Mesendoderm (in vitro differentiated cells): ENCODE data around the gene CAPZA3.

ENCODE experiments used
- DNase-seq: peaks from one replicate; pipeline ENCODE4 v3.0.0; 2013
- H2AK5ac ChIP-seq: 2 replicates; pipeline ENCODE4 v1.6.1; 2013; ENCODE audit warnings: low read length, inconsistent platforms
- H2BK120ac ChIP-seq: 2 replicates; pipeline ENCODE4 v1.6.1; 2013; ENCODE audit warnings: low read depth, mild to moderate bottlenecking, low read length, moderate library complexity, mixed read lengths
- H2BK15ac ChIP-seq: replicated peaks from 2 replicates; pipeline ENCODE4 v1.6.1; 2013; ENCODE audit warnings: low read depth, mild to moderate bottlenecking, moderate library complexity
- H2BK5ac ChIP-seq: 2 replicates; pipeline ENCODE4 v1.6.1; 2013; ENCODE audit warnings: low read length, inconsistent platforms
- H3K18ac ChIP-seq: 2 replicates; pipeline ENCODE4 v1.6.1; 2013; ENCODE audit warnings: mild to moderate bottlenecking, low read length, mixed read lengths
- H3K23ac ChIP-seq: one replicate; pipeline ENCODE4 v1.6.1; 2013; ENCODE audit warnings: low read length
- H3K27ac ChIP-seq: 2 replicates; pipeline ENCODE4 v1.5.1; 2013; ENCODE audit warnings: low read depth, mild to moderate bottlenecking, inconsistent platforms, low read length, moderate library complexity
- H3K27me3 ChIP-seq: 2 replicates; pipeline ENCODE4 v1.6.1; 2013; ENCODE audit warnings: low read length, control low read depth, mild to moderate bottlenecking, inconsistent platforms; ENCODE audit not compliant: insufficient read depth, poor library complexity
- H3K36me3 ChIP-seq: 2 replicates; pipeline ENCODE4 v1.6.1; 2013; ENCODE audit warnings: low read length, inconsistent platforms; ENCODE audit not compliant: control insufficient read depth, insufficient read depth
- H3K4ac ChIP-seq: one replicate; pipeline ENCODE4 v1.6.1; 2013; ENCODE audit warnings: low read depth, mild to moderate bottlenecking, low read length, moderate library complexity
- H3K4me1 ChIP-seq: 2 replicates; pipeline ENCODE4 v1.6.1; 2013; ENCODE audit warnings: low read depth, low read length, inconsistent platforms; ENCODE audit not compliant: control insufficient read depth
- H3K4me2 ChIP-seq: 2 replicates; pipeline ENCODE4 v1.6.1; 2013; ENCODE audit warnings: low read length
- H3K4me3 ChIP-seq: 2 replicates; pipeline ENCODE4 v1.5.1; 2013; ENCODE audit warnings: mild to moderate bottlenecking, low read length
- H3K56ac ChIP-seq: one replicate; pipeline ENCODE4 v1.6.1; 2013; ENCODE audit warnings: low read length
- H3K79me1 ChIP-seq: 2 replicates; pipeline ENCODE4 v1.6.1; 2013; ENCODE audit warnings: low read length, inconsistent platforms
- H3K79me2 ChIP-seq: 2 replicates; pipeline ENCODE4 v1.6.1; 2013; ENCODE audit warnings: mild to moderate bottlenecking, low read length; ENCODE audit not compliant: control insufficient read depth, insufficient read depth
- H3K9ac ChIP-seq: 2 replicates; pipeline ENCODE4 v1.6.1; 2013; ENCODE audit warnings: low read length, inconsistent platforms
- H4K5ac ChIP-seq: one replicate; pipeline ENCODE4 v1.6.1; 2013; ENCODE audit warnings: low read length
- H4K8ac ChIP-seq: one replicate; pipeline ENCODE4 v1.6.1; 2013; ENCODE audit warnings: low read depth, mild to moderate bottlenecking, control low read depth, low read length, moderate library complexity
- WGBS: extraction: QIAGEN DNeasy Blood & Tissue Kit; methylation state at CpG from one replicate; pipeline ENCODE4 v1.1.7; 2013; ENCODE audit warnings: low lambda C conversion rate, missing lambda C conversion rate; ENCODE audit not compliant: insufficient coverage; ENCODE audit errors: extremely low coverage; 5-methylcytosine and 5-hydroxymethylcytosine counted together

Gene CAPZA3

GRCh38 chr12:18719922-18720510 is 17.9 kb upstream of the CAPZA3 start:
- DNase-seq: no peak

DNA sequence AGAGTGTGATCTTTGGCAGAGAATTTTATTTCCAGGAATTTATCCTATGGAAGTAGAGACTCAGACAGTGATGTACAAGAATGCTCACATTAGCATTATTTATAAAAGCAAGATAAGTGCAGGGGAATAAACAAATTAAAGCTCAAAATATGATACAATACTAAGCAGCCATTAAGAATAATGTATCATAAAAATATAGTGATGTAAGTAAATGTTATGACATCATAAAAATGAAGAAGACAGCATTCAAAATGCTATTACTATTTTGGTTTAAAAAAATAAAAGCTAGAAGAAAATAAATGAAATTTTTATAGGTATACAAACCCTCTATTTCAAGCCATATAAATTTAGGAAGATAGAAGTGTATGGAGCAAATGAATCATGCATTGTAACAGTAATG is 17.2 kb upstream of the CAPZA3 start:
- H3K27me3 ChIP-seq: no peaks in the 10 kb centered on the region
- H3K79me1 ChIP-seq: no peaks in the 10 kb centered on the region
- H3K56ac ChIP-seq: no peak overlapping the region
- H3K9ac ChIP-seq: no peak overlapping the region
- no peaks in the 10 kb centered on the region for H3K79me2 ChIP-seq
- no peak overlapping the region for H2BK5ac ChIP-seq
- H3K4me2 ChIP-seq: no peak overlapping the region
- H3K4me3 ChIP-seq: no peak overlapping the region
- no peak overlapping the region for H3K4ac ChIP-seq
- H2BK15ac ChIP-seq: no peak overlapping the region
- H3K4me1 ChIP-seq: no peaks in the 10 kb centered on the region
- no peak overlapping the region for H3K23ac ChIP-seq
- H3K36me3 ChIP-seq: no peaks in the 10 kb centered on the region
- no peak overlapping the region for H2AK5ac ChIP-seq
- H3K27ac ChIP-seq: no peak overlapping the region
- no peak for DNase-seq
- no peak overlapping the region for H3K18ac ChIP-seq
- H2BK120ac ChIP-seq: no peak overlapping the region
- no peak overlapping the region for H4K8ac ChIP-seq
- H4K5ac ChIP-seq: no peak overlapping the region

More at GRCh38 chr12:18719922-18720510, 17.9 kb upstream of the CAPZA3 start:
- Histone ChIP-seq H2BK5ac (no peak overlapping the region), H4K5ac (no peak overlapping the region), H3K56ac (no peak overlapping the region), H2AK5ac (no peak overlapping the region), H3K79me1 (no peaks in the 10 kb centered on the region), H4K8ac (no peak overlapping the region), H2BK15ac (no peak overlapping the region), H3K18ac (no peak overlapping the region), H3K23ac (no peak overlapping the region), H3K79me2 (no peaks in the 10 kb centered on the region), H2BK120ac (no peak overlapping the region), H3K4me3 (no peak overlapping the region), H3K36me3 (no peaks in the 10 kb centered on the region), H3K9ac (no peak overlapping the region), H3K4ac (no peak overlapping the region), H3K27me3 (no peaks in the 10 kb centered on the region), H3K27ac (no peak overlapping the region), H3K4me2 (no peak overlapping the region), H3K4me1 (no peaks in the 10 kb centered on the region)
- no CpG with 5 or more reads among the region's 3 CpGs for WGBS

- Histone ChIP-seq H3K4me1 (no peaks in the 10 kb centered on the region), H3K18ac (no peak overlapping the region), H2BK120ac (no peak overlapping the region), H3K4me2 (no peak overlapping the region), H2BK5ac (no peak overlapping the region), H3K79me1 (no peaks in the 10 kb centered on the region), H3K23ac (no peak overlapping the region), H2BK15ac (no peak overlapping the region), H4K5ac (no peak overlapping the region), H3K27me3 (no peaks in the 10 kb centered on the region), H3K56ac (no peak overlapping the region), H3K27ac (no peak overlapping the region), H4K8ac (no peak overlapping the region), H3K4ac (no peak overlapping the region), H2AK5ac (no peak overlapping the region), H3K79me2 (no peaks in the 10 kb centered on the region), H3K36me3 (no peaks in the 10 kb centered on the region), H3K4me3 (no peak overlapping the region), H3K9ac (no peak overlapping the region)
- whole genome bisulfite sequencing: no CpG with 5 or more reads among the region's 1 CpG
- DNase-seq: no peak
Measured at GRCh38 chr12:18721452-18721851, 16.5 kb upstream of the CAPZA3 start.

DNA sequence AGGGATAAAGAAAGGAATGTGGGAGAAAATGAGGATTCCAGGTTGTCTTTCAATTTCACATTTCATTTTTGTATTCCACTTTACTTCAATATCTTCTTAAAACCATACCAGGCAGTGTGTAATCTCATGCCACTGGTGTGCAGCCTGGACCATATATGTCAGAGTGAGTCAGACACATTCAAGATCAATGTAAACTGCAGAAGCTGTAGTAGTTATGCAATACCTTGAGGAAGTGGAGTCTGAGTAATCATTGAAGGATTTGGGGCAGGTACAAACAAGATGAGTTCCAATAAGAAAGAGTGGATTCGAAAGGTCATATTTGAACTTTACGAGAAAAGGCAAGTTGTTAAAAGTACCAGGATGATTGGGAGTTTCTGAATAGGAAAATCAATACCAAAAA is 14.2 kb upstream of the CAPZA3 start:
- Histone ChIP-seq H3K18ac (no peak overlapping the region), H2BK5ac (no peak overlapping the region), H2BK120ac (no peak overlapping the region), H3K4me2 (no peak overlapping the region), H2BK15ac (no peak overlapping the region), H3K36me3 (no peaks in the 10 kb centered on the region), H3K9ac (no peak overlapping the region), H3K4me1 (no peaks in the 10 kb centered on the region), H3K27ac (no peak overlapping the region), H4K8ac (no peak overlapping the region), H4K5ac (no peak overlapping the region), H3K4me3 (no peak overlapping the region), H3K27me3 (no peaks in the 10 kb centered on the region), H3K4ac (no peak overlapping the region), H3K56ac (no peak overlapping the region), H3K79me2 (no peaks in the 10 kb centered on the region), H3K79me1 (no peaks in the 10 kb centered on the region), H3K23ac (no peak overlapping the region), H2AK5ac (no peak overlapping the region)
- DNase-seq: peak; percentile 45
- no CpG with 5 or more reads among the region's 2 CpGs for WGBS

DNA sequence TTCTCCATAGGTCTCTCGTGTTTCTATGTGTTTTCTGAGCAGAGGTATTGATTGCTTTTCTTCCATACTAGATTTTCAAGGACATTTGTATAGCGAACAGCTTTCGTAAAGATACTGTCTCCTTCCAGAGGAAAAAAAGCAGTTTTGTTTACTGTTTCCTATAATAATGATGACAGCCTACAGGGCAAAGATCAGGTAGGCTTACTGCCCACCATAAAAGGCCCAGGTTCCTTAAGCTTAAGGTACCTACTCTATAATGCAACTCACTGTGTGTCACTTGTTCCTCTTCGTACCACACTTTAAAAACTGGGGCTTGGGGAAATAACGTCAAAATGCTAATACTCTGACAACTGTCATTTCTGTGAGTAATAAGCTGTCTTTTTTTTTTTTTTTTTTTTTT is 6.8 kb upstream of the CAPZA3 start:
- peak overlapping the region; percentile 92 for H2BK15ac ChIP-seq
- H2BK5ac ChIP-seq: no peak overlapping the region
- no peak overlapping the region for H3K4me3 ChIP-seq
- no peak overlapping the region for H3K9ac ChIP-seq
- WGBS: no CpG with 5 or more reads among the region's 5 CpGs
- no peak overlapping the region for H3K23ac ChIP-seq
- no peak overlapping the region for H3K56ac ChIP-seq
- no peak overlapping the region for H2AK5ac ChIP-seq
- no peak overlapping the region for H4K8ac ChIP-seq
- H3K4me2 ChIP-seq: no peak overlapping the region
- no peak overlapping the region for H4K5ac ChIP-seq
- no peak overlapping the region for H3K4ac ChIP-seq
- no peaks in the 10 kb centered on the region for H3K27me3 ChIP-seq
- H3K18ac ChIP-seq: no peak overlapping the region
- no peak overlapping the region for H3K27ac ChIP-seq
- no peaks in the 10 kb centered on the region for H3K79me2 ChIP-seq
- H2BK120ac ChIP-seq: no peak overlapping the region
- no peaks in the 10 kb centered on the region for H3K36me3 ChIP-seq
- no peak for DNase-seq
- no peaks in the 10 kb centered on the region for H3K79me1 ChIP-seq
- no peaks in the 10 kb centered on the region for H3K4me1 ChIP-seq

DNA sequence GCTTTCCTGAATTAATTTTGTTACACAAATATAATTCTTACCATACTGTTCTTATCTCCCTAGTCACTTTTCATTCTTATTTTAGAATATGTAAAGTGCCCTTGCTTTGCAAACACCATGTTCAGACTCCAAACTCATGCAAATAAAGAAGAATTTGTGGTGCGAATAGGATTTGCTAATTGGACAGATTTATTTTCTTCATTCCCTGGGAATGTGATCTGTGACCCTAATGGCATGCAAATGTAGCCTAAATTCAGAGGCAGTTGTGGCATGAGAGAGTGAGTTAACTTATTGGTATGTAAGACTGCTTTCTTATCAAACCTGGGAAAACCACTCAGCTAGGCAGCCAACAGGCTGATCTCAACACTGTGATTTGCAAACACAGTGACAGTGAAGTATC is 10.0 kb downstream of the CAPZA3 start:
- no peak overlapping the region for H2BK120ac ChIP-seq
- no peak overlapping the region for H3K4me3 ChIP-seq
- peak; percentile 94 for DNase-seq
- H2AK5ac ChIP-seq: no peak overlapping the region
- H3K79me2 ChIP-seq: no peaks in the 10 kb centered on the region
- H3K79me1 ChIP-seq: no peaks in the 10 kb centered on the region
- WGBS: no CpG with 5 or more reads among the region's 1 CpG
- H3K36me3 ChIP-seq: no peaks in the 10 kb centered on the region
- no peak overlapping the region for H3K9ac ChIP-seq
- H4K8ac ChIP-seq: no peak overlapping the region
- H3K18ac ChIP-seq: no peak overlapping the region
- no peak overlapping the region for H3K4ac ChIP-seq
- no peak overlapping the region for H2BK5ac ChIP-seq
- H3K27me3 ChIP-seq: no peaks in the 10 kb centered on the region
- H3K56ac ChIP-seq: no peak overlapping the region
- no peak overlapping the region for H4K5ac ChIP-seq
- no peak overlapping the region for H2BK15ac ChIP-seq
- H3K27ac ChIP-seq: no peak overlapping the region
- no peak overlapping the region for H3K4me2 ChIP-seq
- peaks cover 19% of the 10 kb centered on the region for H3K4me1 ChIP-seq
- no peak overlapping the region for H3K23ac ChIP-seq
